ENCODE measurements around the gene SEC24A.
"Not testable (repeated sequence)": the region's sequence is repeated elsewhere in the genome, so short reads cannot be mapped to it uniquely, and the experiment has no call there.

Gene SEC24A

DNA sequence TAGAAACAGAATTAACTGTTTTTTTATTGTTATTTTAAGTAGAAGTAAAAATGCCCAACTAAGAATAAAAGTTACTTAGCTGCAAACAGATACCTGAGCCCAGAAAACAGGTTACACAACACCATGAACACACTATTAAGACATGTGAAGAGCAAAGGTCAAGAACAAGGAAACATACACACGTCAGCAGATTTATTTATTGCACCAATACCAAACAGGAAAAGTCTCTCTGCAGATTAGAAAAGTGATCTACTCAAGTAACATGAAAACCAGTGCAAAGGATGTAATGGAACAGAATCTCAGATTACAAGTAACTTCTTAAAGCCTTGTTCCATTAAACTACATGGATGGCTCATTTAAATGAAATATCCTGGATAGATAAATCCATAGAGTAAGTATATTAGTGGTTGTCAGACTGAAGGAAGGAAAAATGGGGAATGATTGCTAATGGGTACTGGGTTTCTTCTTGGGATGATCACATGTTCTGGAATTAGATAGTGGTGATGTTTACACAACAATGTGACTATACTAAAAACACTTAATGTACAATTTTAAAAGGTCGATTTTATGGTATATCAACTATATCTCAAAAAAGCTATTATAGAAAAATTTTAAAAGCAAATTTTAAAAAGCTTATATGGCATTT lies 22.1 kb upstream of the SEC24A start:
- Mint-ChIP-seq H3K4me3 (no peak overlapping the region), H3K4me1 (ENCODE audit: low read depth in 2 of 2) (peaks cover 20 to 24% of the 10 kb centered on the region in 2 donors), H3K36me3 (ENCODE audit: insufficient read depth) (peaks cover 60% of the 10 kb centered on the region), H3K27ac (peak overlapping the region in 1 of 2 donors; percentile 3), H3K9me3 (no peaks in the 10 kb centered on the region), H3K27me3 (no peaks in the 10 kb centered on the region)
- no peak for DNase-seq
- no peak for ATAC-seq (replicated peaks)

DNA sequence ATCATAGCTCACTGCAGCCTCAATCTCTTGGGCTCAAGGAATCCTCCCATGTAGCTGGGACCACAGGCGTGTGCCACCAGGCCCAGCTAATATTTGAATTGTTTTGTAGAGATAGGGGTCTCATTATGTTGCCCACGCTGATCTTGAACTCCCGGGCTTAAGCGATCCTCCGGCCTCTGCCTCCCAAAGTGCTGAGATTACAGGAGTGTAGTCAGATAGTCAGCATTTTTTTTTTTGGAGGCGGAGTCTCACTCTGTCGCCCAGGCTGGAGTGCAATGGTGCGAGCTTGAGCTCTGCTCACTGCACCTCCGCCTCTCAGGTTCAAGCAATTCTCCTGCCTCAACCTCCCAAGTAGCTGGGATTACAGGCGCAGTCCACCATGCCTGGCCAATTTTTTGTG lies 14.4 kb upstream of the SEC24A start:
- ATAC-seq (replicated peaks) = no peak
- H3K4me3 Mint-ChIP-seq = peak overlapping the region in 1 of 2 donors; percentile 21
- no peaks in the 10 kb centered on the region for H3K9me3 Mint-ChIP-seq

DNA sequence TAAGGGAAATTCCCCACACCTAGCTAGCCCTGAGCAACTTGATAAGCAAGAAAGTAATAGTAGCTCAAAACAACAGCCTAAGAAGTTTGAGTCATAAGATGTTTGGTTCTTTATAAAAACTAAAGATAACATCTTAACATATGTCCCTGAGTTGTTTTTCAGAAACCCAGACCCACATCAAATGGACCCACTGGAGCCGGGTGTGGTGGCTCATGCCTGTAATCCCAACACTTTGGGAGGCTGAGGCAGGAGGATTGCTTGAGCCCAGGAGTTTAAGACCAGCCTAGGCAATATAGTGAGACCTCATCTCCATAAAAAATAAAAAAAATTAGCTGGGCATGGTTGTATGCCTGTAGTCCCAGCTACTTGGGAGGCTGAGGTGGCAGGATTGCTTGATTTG lies 13.2 kb upstream of the SEC24A start:
- not testable (repeated sequence) for H3K4me3 Mint-ChIP-seq; ATAC-seq (replicated peaks); H3K27me3 Mint-ChIP-seq; DNase-seq; H3K9me3 Mint-ChIP-seq; H3K4me1 Mint-ChIP-seq (ENCODE audit: low read depth in 2 of 2)
- peak overlapping the region in 1 of 2 donors; percentile 86 for H3K27ac Mint-ChIP-seq
- H3K36me3 Mint-ChIP-seq (ENCODE audit: insufficient read depth) = peaks cover 12% of the 10 kb centered on the region

More for the DNA sequence above, 14.4 kb upstream of the SEC24A start:
- H3K36me3 Mint-ChIP-seq (ENCODE audit: insufficient read depth) = peaks cover 22% of the 10 kb centered on the region
- no peak for DNase-seq
- no peak overlapping the region for H3K27ac Mint-ChIP-seq
- no peaks in the 10 kb centered on the region for H3K27me3 Mint-ChIP-seq
- H3K4me1 Mint-ChIP-seq (ENCODE audit: low read depth in 2 of 2) = peaks cover 8 to 9% of the 10 kb centered on the region in 2 donors

DNA sequence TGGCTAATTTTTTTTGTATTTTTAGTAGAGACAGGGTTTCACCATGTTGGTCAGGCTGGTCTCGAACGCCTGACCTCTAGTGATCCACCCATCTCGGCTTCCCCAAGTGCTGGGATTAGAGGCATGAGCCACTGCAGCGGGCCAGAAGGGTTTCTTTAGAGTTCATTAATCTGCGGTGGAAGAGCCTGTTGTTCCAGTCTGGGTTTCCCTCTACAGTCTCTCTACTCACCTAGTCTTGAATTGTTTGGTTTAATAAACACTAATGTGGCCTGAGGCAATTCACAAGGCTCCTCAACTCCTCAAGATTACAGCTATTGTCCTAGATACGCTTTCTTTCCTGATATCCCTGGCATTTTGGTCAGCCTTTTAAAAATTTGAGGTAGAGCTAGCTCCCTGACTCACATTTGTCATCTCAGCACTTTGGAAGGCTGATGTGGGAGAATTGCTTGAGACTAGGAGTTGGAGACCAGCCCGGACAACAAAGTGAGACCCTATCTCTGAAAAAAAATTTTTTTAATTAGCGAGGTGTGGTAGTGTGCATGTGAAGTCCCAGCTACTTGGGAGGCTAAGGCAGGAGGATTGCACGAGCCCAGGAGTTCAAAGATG lies 11.4 kb upstream of the SEC24A start:
- ATAC-seq (replicated peaks) = no peak
- Mint-ChIP-seq H3K27me3 (no peaks in the 10 kb centered on the region), H3K36me3 (ENCODE audit: insufficient read depth) (peaks cover 3% of the 10 kb centered on the region), H3K4me3 (no peak overlapping the region), H3K4me1 (ENCODE audit: low read depth in 2 of 2) (no peaks in the 10 kb centered on the region), H3K27ac (no peak overlapping the region), H3K9me3 (no peaks in the 10 kb centered on the region)
- no peak for DNase-seq

DNA sequence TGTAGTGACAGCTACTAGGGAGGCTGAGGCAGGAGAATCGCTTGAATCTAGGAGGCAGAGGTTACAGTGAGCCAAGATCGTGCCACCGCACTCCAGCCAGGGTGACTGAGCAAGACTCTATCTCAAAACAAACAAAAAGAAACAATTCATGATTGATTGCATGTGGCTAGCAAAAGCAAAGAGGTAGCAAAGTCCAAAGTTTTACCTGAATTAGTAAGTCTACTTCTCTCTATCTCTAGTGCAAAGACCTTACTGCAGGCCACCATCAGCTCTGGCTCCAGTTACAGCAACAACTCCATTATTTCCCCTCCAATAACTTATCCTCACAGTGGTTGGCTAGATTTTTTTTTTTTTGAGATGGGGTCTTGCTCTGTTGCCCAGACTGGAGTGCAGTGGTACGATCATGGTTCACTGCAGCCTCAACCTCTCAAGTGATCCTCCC lies 9.8 kb upstream of the SEC24A start:
- H3K4me1 Mint-ChIP-seq (ENCODE audit: low read depth in 2 of 2) = no peaks in the 10 kb centered on the region
- peaks cover 3% of the 10 kb centered on the region for H3K36me3 Mint-ChIP-seq (ENCODE audit: insufficient read depth)
- DNase-seq (no peak), ATAC-seq (replicated peaks) (no peak)
- no peak overlapping the region for H3K27ac Mint-ChIP-seq
- H3K9me3 Mint-ChIP-seq = no peaks in the 10 kb centered on the region
- no peaks in the 10 kb centered on the region for H3K27me3 Mint-ChIP-seq
- no peak overlapping the region for H3K4me3 Mint-ChIP-seq

DNA sequence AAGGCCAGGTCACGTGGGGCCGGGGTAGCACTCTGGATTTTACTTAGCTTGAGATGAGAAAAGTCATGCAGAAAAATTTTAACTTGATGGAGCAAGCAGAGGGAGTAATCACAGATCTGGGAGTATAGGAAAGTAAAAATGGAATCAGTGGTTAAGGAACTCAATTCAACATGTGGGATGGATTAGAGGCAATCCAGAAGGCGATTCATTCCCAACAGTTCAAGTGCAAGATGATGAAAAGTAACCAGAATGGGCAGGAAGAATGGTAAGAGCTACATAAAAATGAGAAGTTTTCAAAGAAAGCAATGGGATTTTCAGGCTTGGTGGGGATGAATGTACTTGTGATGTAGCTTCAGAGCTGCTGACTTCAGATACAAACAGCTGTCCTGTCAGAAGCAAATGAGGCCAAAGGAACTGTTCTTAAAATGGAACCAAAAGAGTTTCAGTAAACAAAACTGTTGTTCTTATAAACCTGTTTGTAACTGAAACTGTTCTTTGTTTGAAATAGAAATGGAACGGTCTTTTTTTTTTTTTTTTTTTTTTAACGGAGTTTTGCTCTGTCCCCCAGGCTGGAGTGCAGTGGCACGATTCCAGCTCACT lies 5.6 kb upstream of the SEC24A start:
- Mint-ChIP-seq H3K4me3 (no peak overlapping the region), H3K27ac (peak overlapping the region; percentile 1 to 60), H3K27me3 (no peaks in the 10 kb centered on the region), H3K4me1 (ENCODE audit: low read depth in 2 of 2) (peaks cover 5 to 6% of the 10 kb centered on the region in 2 donors), H3K36me3 (ENCODE audit: insufficient read depth) (peaks cover 11% of the 10 kb centered on the region), H3K9me3 (no peaks in the 10 kb centered on the region)
- ATAC-seq (replicated peaks) (no peak), DNase-seq (no peak)

DNA sequence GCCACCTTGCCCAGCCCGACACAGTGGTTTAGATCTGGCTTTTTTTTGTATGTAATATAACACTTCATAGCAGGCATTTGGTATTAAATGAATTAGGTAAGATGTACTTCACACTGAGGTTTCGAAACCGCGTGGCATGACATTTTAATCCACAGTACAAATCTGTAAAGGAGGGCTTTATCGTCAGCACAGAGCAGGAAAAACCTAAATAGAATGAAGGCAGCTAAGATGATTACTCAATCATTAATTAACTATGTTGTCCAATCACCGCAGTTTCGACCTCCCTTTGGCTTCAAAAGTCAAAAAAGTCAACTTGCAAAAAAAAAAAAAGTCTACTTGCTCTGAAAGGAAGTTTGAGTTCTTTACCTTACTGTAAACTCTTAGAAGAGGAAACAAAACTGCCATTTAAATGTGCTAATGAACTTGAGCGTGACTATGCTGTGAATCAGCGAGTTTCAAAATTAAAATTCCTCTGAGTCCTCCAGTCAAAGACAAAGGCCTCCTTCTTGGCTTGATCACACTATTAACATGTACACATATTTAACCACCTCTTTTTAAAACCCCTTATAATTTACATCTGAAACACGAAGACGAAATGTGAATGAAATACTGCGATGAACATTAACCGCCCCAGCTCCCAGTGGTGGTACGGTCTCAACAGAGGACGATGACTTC lies 698 bp upstream of the SEC24A start:
- Mint-ChIP-seq H3K9me3 (no peaks in the 10 kb centered on the region), H3K27me3 (no peaks in the 10 kb centered on the region), H3K4me1 (ENCODE audit: low read depth in 2 of 2) (peaks cover 13 to 28% of the 10 kb centered on the region in 2 donors), H3K4me3 (peak overlapping the region; percentile 97), H3K27ac (peak overlapping the region; percentile 99), H3K36me3 (ENCODE audit: insufficient read depth) (peaks cover 26% of the 10 kb centered on the region)
- DNase-seq = peak; percentile 21 to 42 (median 27)
- peak; percentile 39 for ATAC-seq (replicated peaks)

DNA sequence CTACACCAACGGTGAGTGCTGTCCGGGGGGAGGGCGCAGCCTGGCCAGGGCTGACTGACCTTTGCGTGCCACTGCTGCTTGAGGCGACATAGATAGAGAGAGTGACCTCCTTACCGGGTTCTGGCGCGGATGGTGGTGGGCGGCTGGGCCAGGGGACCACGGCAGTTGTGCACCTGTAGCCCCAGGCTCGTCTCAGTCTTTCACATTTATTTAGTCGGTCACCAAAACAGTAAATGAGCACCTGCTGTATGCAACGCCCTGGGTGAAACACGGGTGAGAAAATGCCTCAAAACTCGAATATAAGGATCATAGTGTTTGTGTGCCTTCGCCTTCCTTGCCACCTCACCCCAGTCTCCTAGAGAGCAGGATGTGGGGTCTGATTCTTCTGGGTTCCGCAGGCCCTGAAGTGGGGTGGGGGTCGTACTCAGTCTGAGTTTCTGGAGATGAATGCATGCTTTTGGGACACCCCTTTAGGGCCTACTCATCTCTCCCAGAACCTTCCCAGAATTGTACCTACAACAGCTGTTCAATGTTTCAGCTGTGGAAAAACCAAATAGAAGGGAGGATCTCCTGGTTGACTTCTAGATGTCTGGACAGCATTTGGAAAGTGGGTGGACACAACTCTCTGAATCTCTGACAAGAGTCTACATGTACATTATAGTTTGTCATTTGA lies 714 bp downstream of the SEC24A start:
- Mint-ChIP-seq H3K27ac (peak overlapping the region; percentile 99), H3K27me3 (no peaks in the 10 kb centered on the region), H3K36me3 (ENCODE audit: insufficient read depth) (peaks cover 26% of the 10 kb centered on the region), H3K4me1 (ENCODE audit: low read depth in 2 of 2) (peaks cover 15 to 32% of the 10 kb centered on the region in 2 donors), H3K9me3 (no peaks in the 10 kb centered on the region), H3K4me3 (peak overlapping the region; percentile 97)
- DNase-seq (peak in 1 of 3 experiments; percentile 6), ATAC-seq (replicated peaks) (no peak)

DNA sequence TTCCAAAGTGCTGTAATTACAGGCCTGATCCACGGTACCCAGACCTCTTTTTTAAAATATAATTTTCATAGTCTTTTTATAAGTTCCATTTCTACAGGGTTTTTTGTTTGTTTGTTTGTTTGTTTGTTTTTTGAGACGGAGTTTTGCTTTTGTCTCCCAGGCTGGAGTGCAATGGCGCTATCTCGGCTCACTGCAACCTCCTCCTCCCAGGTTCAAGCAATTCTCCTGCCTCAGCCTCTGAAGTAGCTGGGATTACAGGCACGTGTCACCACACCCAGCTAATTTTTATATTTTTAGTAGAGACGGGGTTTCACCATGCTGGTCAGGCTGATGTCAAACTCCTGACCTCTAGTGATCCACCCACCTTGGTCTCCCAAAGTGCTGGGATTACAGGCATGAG lies 2.1 kb downstream of the SEC24A start:
- H3K4me1 Mint-ChIP-seq (ENCODE audit: low read depth in 2 of 2) = peaks cover 18 to 34% of the 10 kb centered on the region in 2 donors
- not testable (repeated sequence) for H3K27me3 Mint-ChIP-seq; H3K9me3 Mint-ChIP-seq; ATAC-seq (replicated peaks); DNase-seq; H3K4me3 Mint-ChIP-seq
- peak overlapping the region in 1 of 2 donors; percentile 99 for H3K27ac Mint-ChIP-seq
- peaks cover 23% of the 10 kb centered on the region for H3K36me3 Mint-ChIP-seq (ENCODE audit: insufficient read depth)

DNA sequence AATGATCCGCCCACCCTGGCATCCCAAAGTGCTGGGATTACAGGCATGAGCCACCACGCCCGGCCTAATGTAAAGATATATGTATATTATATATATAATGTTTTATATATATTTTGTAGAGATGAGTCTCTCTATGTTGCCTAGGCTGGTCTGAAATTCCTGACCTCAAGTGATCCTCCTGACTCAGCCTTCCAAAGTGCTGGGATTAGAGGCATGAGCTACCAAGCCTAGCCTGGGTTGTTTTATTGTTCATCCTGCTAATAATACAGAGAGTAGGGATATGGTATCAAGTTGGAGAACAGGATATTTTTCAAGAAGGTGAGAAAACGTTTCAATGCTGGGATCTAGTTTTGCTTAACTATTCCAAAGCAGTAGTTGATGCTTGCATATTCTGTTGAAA lies 2.9 kb downstream of the SEC24A start:
- no peak for ATAC-seq (replicated peaks)
- H3K27ac Mint-ChIP-seq = no peak overlapping the region
- peaks cover 23% of the 10 kb centered on the region for H3K36me3 Mint-ChIP-seq (ENCODE audit: insufficient read depth)
- no peak overlapping the region for H3K4me3 Mint-ChIP-seq
- DNase-seq = no peak
- H3K27me3 Mint-ChIP-seq = no peaks in the 10 kb centered on the region
- peaks cover 18 to 37% of the 10 kb centered on the region in 2 donors for H3K4me1 Mint-ChIP-seq (ENCODE audit: low read depth in 2 of 2)
- H3K9me3 Mint-ChIP-seq = no peaks in the 10 kb centered on the region

DNA sequence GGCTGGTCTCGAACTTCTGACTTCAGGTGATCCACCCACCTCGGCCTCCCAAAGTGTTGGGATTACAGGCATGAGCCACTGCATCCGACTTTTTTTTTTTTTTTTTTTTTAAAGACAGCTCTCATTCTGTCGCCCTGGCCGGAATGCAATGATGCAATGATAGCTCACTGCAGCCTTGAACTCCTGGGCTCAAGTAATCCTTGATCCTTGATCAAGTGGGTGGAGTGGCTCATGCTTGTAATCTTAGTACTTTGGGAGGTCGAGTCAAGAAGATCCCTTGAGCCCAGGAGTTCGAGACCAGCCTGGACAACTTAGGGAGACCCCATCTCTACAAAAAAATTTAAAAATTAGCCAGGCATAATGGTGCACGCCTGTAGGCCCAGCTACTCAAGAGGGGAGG lies 8.1 kb downstream of the SEC24A start:
- no peak for ATAC-seq (replicated peaks)
- H3K27me3 Mint-ChIP-seq = no peaks in the 10 kb centered on the region
- no peak for DNase-seq
- no peaks in the 10 kb centered on the region for H3K9me3 Mint-ChIP-seq
- peak overlapping the region in 1 of 2 donors; percentile 56 for H3K27ac Mint-ChIP-seq
- H3K4me1 Mint-ChIP-seq (ENCODE audit: low read depth in 2 of 2) = peaks cover 19 to 25% of the 10 kb centered on the region in 2 donors
- peaks cover 17% of the 10 kb centered on the region for H3K36me3 Mint-ChIP-seq (ENCODE audit: insufficient read depth)
- no peak overlapping the region for H3K4me3 Mint-ChIP-seq

DNA sequence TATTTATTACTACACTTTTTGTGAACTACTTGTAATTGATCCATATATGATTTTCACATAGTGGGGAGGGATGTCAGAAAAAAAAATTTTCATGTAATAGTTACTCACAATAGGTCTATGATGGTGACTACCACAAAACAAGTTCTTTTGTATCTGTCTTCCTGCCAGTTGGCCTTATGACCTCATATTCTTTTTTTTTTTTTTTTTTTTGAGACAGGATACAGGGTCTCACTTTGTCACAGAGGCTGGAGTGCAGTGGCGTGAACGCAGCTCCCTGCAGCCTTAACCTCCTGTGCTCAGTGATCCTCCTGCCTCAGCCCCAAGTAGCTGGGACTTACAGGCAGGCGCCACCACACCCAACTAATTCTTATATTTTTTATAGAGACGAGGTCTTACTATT lies 10.9 kb downstream of the SEC24A start:
- ATAC-seq (replicated peaks) (peak; percentile 32), DNase-seq (no peak)
- Mint-ChIP-seq H3K4me1 (ENCODE audit: low read depth in 2 of 2) (peaks cover 18 to 28% of the 10 kb centered on the region in 2 donors), H3K36me3 (ENCODE audit: insufficient read depth) (peaks cover 42% of the 10 kb centered on the region), H3K27ac (peak overlapping the region in 1 of 2 donors; percentile 38), H3K9me3 (no peaks in the 10 kb centered on the region), H3K4me3 (no peak overlapping the region), H3K27me3 (no peaks in the 10 kb centered on the region)

DNA sequence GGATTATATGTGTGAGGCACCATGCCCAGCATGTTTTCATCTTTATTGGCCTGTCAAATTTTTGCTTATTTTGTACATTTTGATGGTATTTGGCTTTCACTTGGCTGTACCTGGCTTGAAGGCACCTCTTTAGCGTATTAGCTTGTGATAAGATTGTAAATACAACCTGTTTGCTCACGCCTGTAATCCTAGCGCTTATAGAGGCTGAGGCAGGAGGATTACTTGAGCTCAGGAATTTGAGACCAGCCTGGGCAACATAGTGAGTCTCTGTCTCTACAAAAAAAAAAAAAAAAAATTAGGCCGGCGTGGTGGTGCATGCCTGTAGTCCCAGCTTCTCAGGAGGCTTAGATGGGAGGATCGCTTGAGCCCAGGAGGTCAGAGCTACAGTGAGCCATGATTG lies 11.3 kb downstream of the SEC24A start:
- Mint-ChIP-seq H3K36me3 (ENCODE audit: insufficient read depth) (peaks cover 44% of the 10 kb centered on the region), H3K4me1 (ENCODE audit: low read depth in 2 of 2) (peaks cover 16 to 28% of the 10 kb centered on the region in 2 donors), H3K9me3 (no peaks in the 10 kb centered on the region), H3K27me3 (no peaks in the 10 kb centered on the region), H3K4me3 (no peak overlapping the region), H3K27ac (peak overlapping the region in 1 of 2 donors; percentile 38)
- ATAC-seq (replicated peaks) = no peak
- no peak for DNase-seq

All from effector memory CD8-positive, alpha-beta T cell (primary cell).